ENCODE results near the gene THOC5. TPM values are rescaled to one million over a fixed set of nuclear protein-coding genes. Genes with fewer than 3 reads are reported as not detected.
"Not testable (repeated sequence)": the region's sequence is repeated elsewhere in the genome, so short reads cannot be mapped to it uniquely, and the experiment has no call there.

Gene THOC5
- total RNA-seq (10 to 100 TPM; 26.2 to 46.1 (median 30.3) TPM), polyA plus RNA-seq (10 to 100 TPM; 33.5 to 51.6 TPM)
- long read RNA-seq, donor 1, full-length matches to known transcripts, result 106 of 214 reads
- long read RNA-seq, donor 1, partial matches to known transcripts, result 18 of 214 reads
- long read RNA-seq, donor 1, other reads (novel, unspliced or antisense), result 90 of 214 reads
- long read RNA-seq, donor 2, full-length matches to known transcripts, result 14 of 19 reads
- long read RNA-seq, donor 2, partial matches to known transcripts, result 5 of 19 reads
- long read RNA-seq, donor 2, other reads (novel, unspliced or antisense), result 0 of 19 reads
- long read RNA-seq, donor 3, full-length matches to known transcripts, result 38 of 60 reads
- long read RNA-seq, donor 3, partial matches to known transcripts, result 2 of 60 reads
- long read RNA-seq, donor 3, other reads (novel, unspliced or antisense), result 20 of 60 reads

DNA sequence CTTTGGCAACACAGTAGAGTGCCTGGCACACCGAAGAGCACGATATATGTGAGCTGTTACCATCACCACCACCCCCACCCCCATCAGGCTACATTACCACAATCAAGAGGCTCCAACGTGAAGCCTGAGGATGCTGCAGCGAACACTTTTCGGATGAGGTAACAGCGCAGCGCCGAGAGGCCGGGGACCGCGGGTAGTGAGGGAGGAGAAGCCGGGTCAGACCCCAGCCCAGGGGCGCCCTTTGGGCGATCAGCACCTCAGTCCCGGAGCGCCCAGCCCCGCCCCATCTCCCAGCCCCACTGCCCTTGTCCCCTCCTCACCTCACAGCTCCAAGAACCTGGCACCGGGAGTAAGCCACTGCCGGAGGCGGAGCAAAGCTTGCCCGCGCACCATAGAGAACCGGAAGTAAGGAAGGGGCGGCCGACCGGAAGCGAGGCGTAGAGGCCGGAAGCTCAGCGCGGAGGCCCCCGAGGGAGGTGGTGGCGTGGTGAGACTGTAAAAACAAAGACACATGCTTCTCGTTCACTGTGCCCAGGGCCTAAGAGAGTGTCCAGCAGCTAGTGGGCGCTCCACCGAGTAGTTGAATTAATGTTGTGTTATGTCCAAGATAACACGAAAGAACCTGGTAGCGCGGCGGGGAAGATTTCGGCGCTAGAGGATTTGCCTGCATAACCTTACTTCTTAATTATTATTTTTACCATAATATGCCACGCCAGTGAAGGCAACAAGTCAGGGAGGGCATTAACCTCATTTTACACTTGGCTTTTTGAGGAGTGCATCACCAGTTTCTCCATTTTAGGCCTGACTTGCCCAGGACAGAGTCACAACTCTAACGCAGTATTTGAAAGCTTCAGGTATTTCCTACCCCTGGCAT, at the start of gene THOC5:
Gene THOC5, minus strand, starts transcription at position 407 of the 874 bp plus-strand sequence. CDS start 4,610 bp downstream, outside the sequence.
- Histone ChIP-seq H3K9me3 (no peaks in the 10 kb centered on the region), H3K4me3 (peak within 1 kb of the TSS; percentile 61), H3K36me3 (no peaks in the 10 kb centered on the region), H3K27me3 (no peaks in the 10 kb centered on the region), H3K4me1 (ENCODE audit: insufficient read depth) (peaks cover 7% of the 10 kb centered on the region), H3K27ac (peak within 1 kb of the TSS; percentile 54 to 66)
- TF ChIP-seq, protein P1, sequence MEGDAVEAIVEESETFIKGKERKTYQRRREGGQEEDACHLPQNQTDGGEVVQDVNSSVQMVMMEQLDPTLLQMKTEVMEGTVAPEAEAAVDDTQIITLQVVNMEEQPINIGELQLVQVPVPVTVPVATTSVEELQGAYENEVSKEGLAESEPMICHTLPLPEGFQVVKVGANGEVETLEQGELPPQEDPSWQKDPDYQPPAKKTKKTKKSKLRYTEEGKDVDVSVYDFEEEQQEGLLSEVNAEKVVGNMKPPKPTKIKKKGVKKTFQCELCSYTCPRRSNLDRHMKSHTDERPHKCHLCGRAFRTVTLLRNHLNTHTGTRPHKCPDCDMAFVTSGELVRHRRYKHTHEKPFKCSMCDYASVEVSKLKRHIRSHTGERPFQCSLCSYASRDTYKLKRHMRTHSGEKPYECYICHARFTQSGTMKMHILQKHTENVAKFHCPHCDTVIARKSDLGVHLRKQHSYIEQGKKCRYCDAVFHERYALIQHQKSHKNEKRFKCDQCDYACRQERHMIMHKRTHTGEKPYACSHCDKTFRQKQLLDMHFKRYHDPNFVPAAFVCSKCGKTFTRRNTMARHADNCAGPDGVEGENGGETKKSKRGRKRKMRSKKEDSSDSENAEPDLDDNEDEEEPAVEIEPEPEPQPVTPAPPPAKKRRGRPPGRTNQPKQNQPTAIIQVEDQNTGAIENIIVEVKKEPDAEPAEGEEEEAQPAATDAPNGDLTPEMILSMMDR (IDR thresholded peaks at IDR 0.05), result peak; percentile 64 to 77 (median 65)
- TF ChIP-seq POLR2A (IDR thresholded peaks at IDR 0.05), result no peak
- DNase-seq, result peak; percentile 92 to 96 (median 93)
- 0% methylated on average over 44 of the region's 44 CpGs for WGBS, 3 donors
- intact Hi-C loops (cut with DNase I), result no loop called here

DNA sequence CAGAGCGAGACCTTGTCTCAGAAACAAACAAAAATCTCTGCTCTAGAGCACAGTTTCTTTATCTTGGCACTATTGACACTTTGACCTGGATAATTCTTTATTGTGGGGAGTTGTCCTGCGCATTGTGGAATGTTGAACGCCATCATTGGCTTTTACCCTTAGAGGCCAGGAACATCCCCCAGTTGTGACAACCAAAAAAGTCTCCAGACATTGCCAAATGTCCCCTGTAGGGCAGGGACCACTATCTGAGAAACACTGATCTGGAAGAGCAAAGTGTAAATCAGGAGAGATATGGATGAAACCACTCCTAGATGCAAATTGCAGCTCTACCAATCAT, 45.1 kb upstream of the THOC5 start:
- DNase-seq, result no peak
- intact Hi-C loops (cut with DNase I), result no loop called here
- 72 to 88% (median 86%) methylated on average over 3 of the region's 3 CpGs for WGBS, 3 donors

DNA sequence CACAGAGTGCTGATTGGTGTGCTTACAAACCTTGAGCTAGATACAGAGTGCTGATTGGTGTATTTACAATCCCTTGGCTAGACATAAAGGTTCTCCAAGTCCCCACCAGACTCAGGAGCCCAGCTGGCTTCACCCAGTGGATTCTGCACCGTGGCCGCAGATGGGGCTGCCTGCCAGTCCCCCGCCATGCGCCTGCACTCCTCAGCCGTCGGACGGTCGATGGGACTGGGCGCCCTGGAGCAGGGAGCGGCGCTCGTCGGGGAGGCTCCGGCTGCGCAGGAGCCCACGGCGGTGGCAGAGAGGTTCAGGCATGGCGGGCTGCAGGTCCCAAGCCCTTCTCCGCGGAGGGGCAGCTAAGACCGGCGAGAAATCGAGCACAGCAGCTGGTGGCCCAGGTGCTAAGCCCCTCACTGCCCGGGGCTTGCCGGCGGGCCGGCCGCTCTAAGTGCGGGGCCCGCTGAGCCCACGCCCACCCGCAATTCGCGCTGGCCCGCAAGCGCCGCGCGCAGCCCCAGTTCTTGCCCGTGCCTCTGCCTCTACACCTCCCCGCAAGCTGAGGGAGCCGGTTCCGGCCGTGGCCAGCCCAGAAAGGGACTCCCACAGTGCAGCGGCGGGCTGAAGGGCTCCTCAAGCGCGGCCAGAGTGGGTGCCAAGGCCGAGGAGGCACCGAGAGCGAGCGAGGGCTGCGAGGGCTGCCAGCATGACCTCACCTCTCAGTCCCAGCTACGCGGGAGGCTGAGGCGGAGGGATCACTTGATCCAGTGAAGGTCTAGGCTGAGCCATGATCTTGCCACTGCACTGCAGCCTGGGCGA, 44.5 kb upstream of the THOC5 start:
- WGBS, 3 donors, result 87 to 88% (median 88%) methylated on average over 54 to 57 of the region's 57 CpGs
- H3K9me3 ChIP-seq; H3K27me3 ChIP-seq; H3K4me1 ChIP-seq (ENCODE audit: insufficient read depth); DNase-seq; H3K4me3 ChIP-seq; H3K27ac ChIP-seq; H3K36me3 ChIP-seq; intact Hi-C loops (cut with DNase I): not testable (repeated sequence)

More for the DNA sequence above, 45.1 kb upstream of the THOC5 start:
- Histone ChIP-seq H3K9me3 (no peaks in the 10 kb centered on the region), H3K4me3 (no peak overlapping the region), H3K27ac (no peak overlapping the region), H3K36me3 (no peaks in the 10 kb centered on the region), H3K4me1 (ENCODE audit: insufficient read depth) (peaks cover 2% of the 10 kb centered on the region), H3K27me3 (no peaks in the 10 kb centered on the region)
- no peak for TF ChIP-seq EP300 (IDR thresholded peaks at IDR 0.05)
- TF ChIP-seq, protein P1 (IDR thresholded peaks at IDR 0.05), result no peak
- TF ChIP-seq POLR2A (IDR thresholded peaks at IDR 0.05), result no peak

DNA sequence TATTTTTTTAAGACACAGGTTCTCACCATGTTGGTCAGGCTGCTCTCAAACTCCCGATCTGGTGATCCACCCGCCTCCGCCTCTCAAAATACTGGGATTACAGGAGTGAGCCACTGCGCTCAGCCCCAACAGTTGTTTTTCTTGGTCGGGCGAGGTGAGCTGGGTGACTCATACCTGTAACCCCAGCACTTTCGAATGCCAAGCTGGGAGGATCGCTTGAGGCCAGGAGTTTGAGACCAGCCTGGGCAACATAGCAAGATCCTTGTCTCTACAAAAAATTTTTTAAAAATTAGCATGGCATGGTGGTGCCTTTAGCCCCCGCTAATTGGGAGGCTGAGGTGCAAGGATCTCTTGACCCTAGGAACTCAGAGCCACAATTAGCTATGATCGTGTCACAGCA, 42.9 kb upstream of the THOC5 start:
- Histone ChIP-seq H3K9me3 (no peaks in the 10 kb centered on the region), H3K36me3 (no peaks in the 10 kb centered on the region), H3K4me1 (ENCODE audit: insufficient read depth) (no peaks in the 10 kb centered on the region), H3K27ac (no peak overlapping the region), H3K27me3 (no peaks in the 10 kb centered on the region), H3K4me3 (no peak overlapping the region)
- intact Hi-C loops (cut with DNase I), result no loop called here
- TF ChIP-seq POLR2A (IDR thresholded peaks at IDR 0.05), result no peak
- TF ChIP-seq, protein P1 (IDR thresholded peaks at IDR 0.05), result no peak
- DNase-seq, result no peak
- 89 to 92% (median 90%) methylated on average over 10 of the region's 10 CpGs for WGBS, 3 donors

DNA sequence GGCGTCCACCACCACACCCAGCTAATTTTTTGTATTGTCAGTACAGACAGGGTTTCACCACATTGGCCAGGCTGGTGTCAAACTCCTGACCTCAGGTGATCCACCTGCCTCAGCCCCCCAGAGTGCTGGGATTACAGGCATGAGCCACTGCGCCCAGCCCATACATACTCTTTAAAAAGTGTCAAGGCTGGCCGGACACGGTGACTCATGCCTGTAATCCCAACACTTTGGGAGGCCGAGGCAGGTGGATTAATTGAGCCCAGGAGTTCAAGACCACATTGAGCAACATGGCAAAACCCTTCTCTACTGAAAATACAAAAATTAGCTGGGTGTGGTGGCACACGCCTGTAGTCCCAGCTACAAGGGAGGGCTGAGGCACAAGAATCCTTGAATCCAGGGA, 40.9 kb upstream of the THOC5 start:
- intact Hi-C loops (cut with DNase I); H3K9me3 ChIP-seq; H3K27me3 ChIP-seq; H3K4me3 ChIP-seq; H3K4me1 ChIP-seq (ENCODE audit: insufficient read depth); H3K27ac ChIP-seq; DNase-seq; H3K36me3 ChIP-seq: not testable (repeated sequence)
- WGBS, 3 donors, result 92 to 95% (median 93%) methylated on average over 6 of the region's 6 CpGs
